Mammary microvascular endothelial cell (primary cell): ENCODE measurements around the gene ZNF429. TPM values are rescaled to one million over a fixed set of nuclear protein-coding genes. Genes with fewer than 3 reads are reported as not detected.

Experiments used
- total RNA-seq: library from RNA; depleted of rRNA; stranded (reverse); fragments of >200 nt; gene quantifications from 2 replicates; pipeline ENCODE4 v1.2.3, GENCODE V29; 2015

Gene ZNF429
- total RNA-seq: 2.3 and 2.7 TPM in 2 replicates

GRCh38 chr19:21505459-21506451, at the start of gene ZNF429:
Gene ZNF429, plus strand, starts transcription at chr19:21505602. Its CDS starts 170 bp downstream, at chr19:21505772.

Other genes with a start within 250 kb of the ZNF429 start
- 1.4 and 6.5 TPM in 2 replicates for gene ZNF708, start 176.2 kb upstream of the ZNF429 start, total RNA-seq
- 3.3 and 6.7 TPM in 2 replicates for gene ZNF738, start 146.6 kb upstream of the ZNF429 start, total RNA-seq
- 1.1 and 1.8 TPM in 2 replicates for gene ZNF493, start 108.5 kb upstream of the ZNF429 start, total RNA-seq